A549 (cell line): Measurements from ENCODE around the gene JHY. TPM values are rescaled to one million over a fixed set of nuclear protein-coding genes. Genes with fewer than 3 reads are reported as not detected.

Experiments used
- ATAC-seq, 2 experiments: fragments of 200-7000 bp in 1 of 2; fragments of >200 bp in 1 of 2; cut with Nextera tagmentation in 1 of 2; cut with Tn5 transposase in 1 of 2; 3 replicates each; pipeline versions ENCODE4 v1.8.0 to v1.9.1; 2018 to 2020; ENCODE audit warnings: mild to moderate bottlenecking in 1 of 2, moderate library complexity in 1 of 2
- CTCF ChIA-PET: fragments of 300-600 bp; sonication (Branson Sonifier 250); formaldehyde crosslinking; extraction: SDS; loops from one replicate; lab custom pipeline; 2021; ENCODE audit warnings: antibody characterized with exemption, inconsistent platforms; lab: Yijun Ruan, JAX
- POLR2A ChIA-PET: fragments of 350-600 bp; formaldehyde crosslinking; extraction: SDS; loops from one replicate; lab custom pipeline; 2021; ENCODE audit warnings: antibody characterized with exemption, inconsistent platforms; lab: Yijun Ruan, JAX
- DNase-seq, 2 experiments: peaks; one replicate each; pipeline versions ENCODE4 v3.0.0 to v3.0.0-alpha.2; 2011 to 2016; ENCODE audit warnings: low read depth in 1 of 2, low spot score in 1 of 2
- FAIRE-seq: peaks from 2 replicates; lab custom pipeline; 2011; peaks lifted over from hg19 to GRCh38; lab: Jason Lieb, UNC
- H3K27ac ChIP-seq, 2 experiments: fragments of >200 bp; sonication (Bioruptor Twin); formaldehyde crosslinking; 3 replicates each; pipeline ENCODE4 v1.5.1; 2016 to 2017
- H3K4me1 ChIP-seq: fragments of >200 bp; sonication (Bioruptor Twin); formaldehyde crosslinking; 3 replicates; pipeline ENCODE4 v1.6.1; 2016
- H3K4me2 ChIP-seq: fragments of >200 bp; sonication (Bioruptor Twin); formaldehyde crosslinking; 3 replicates; pipeline ENCODE4 v1.6.1; 2016
- H3K4me3 ChIP-seq: fragments of >200 bp; sonication (Bioruptor Twin); formaldehyde crosslinking; 3 replicates; pipeline ENCODE4 v1.5.1; 2016
- H3K9me3 ChIP-seq: fragments of >200 bp; sonication (Bioruptor Twin); formaldehyde crosslinking; 3 replicates; pipeline ENCODE4 v1.6.1; 2016
- ATOH8 ChIP-seq: fragments of 250-450 bp; sonication (Bioruptor Pico); IDR thresholded peaks from 2 replicates; pipeline ENCODE4 v1.5.0; 2020; ENCODE audit warnings: low read depth, mild to moderate bottlenecking, moderate library complexity
- CTCF ChIP-seq: fragments of >200 bp; sonication (Bioruptor Twin); formaldehyde crosslinking; IDR thresholded peaks from 3 replicates; pipeline ENCODE4 v1.5.1; 2016
- ELK1 ChIP-seq: fragments of 150-350 bp; IDR thresholded peaks from 2 replicates; pipeline ENCODE4 v1.6.1; 2014; ENCODE audit warnings: low read depth, mild to moderate bottlenecking, low read length
- EP300 ChIP-seq, 2 experiments: fragments of >200 bp; sonication (Bioruptor Twin); formaldehyde crosslinking; IDR thresholded peaks; 2 replicates in 1 of 2; 3 replicates in 1 of 2; pipeline ENCODE4 v1.6.1; 2016 to 2017
- GATA3 ChIP-seq: IDR thresholded peaks from 2 replicates; pipeline ENCODE4 v1.6.1; 2012; ENCODE audit warnings: borderline replicate concordance
- HDAC2 ChIP-seq: fragments of 200-600 bp; sonication (generic); IDR thresholded peaks from 2 replicates; pipeline ENCODE4 v1.6.1; 2016
- HES2 ChIP-seq: fragments of >200 bp; sonication (Bioruptor Twin); formaldehyde crosslinking; IDR thresholded peaks from 2 replicates; pipeline ENCODE4 v1.6.1; 2016
- HMGXB4 ChIP-seq: fragments of 250-450 bp; sonication (Bioruptor Pico); IDR thresholded peaks from 2 replicates; pipeline ENCODE4 v1.5.0; 2021; ENCODE audit warnings: mild to moderate bottlenecking, moderate library complexity, borderline replicate concordance
- JUNB ChIP-seq: fragments of >200 bp; sonication (Bioruptor Twin); formaldehyde crosslinking; IDR thresholded peaks from 2 replicates; pipeline ENCODE4 v1.6.1; 2016
- KDM1A ChIP-seq: fragments of 200-600 bp; sonication (generic); IDR thresholded peaks from 2 replicates; pipeline ENCODE4 v1.6.1; 2016; ENCODE audit warnings: low read depth, mild to moderate bottlenecking
- MAX ChIP-seq: IDR thresholded peaks from 2 replicates; pipeline ENCODE4 v1.6.1; 2012
- MAZ ChIP-seq: fragments of 150-350 bp; IDR thresholded peaks from 2 replicates; pipeline ENCODE4 v1.6.1; 2014; ENCODE audit warnings: antibody characterized with exemption, low read depth, low read length, borderline replicate concordance
- NR3C1 ChIP-seq: fragments of >200 bp; sonication (Bioruptor Twin); formaldehyde crosslinking; IDR thresholded peaks from 3 replicates; pipeline ENCODE4 v1.6.1; 2017
- PHF8 ChIP-seq: fragments of 200-600 bp; sonication (generic); IDR thresholded peaks from 2 replicates; pipeline ENCODE4 v1.6.1; 2016; ENCODE audit warnings: low read depth, mild to moderate bottlenecking, antibody characterized with exemption, moderate library complexity, borderline replicate concordance
- RAD21 ChIP-seq, 2 experiments: fragments of >200 bp in 1 of 2; sonication (Bioruptor Twin) in 1 of 2; formaldehyde crosslinking in 1 of 2; IDR thresholded peaks in 1 of 2; conservative IDR thresholded peaks in 1 of 2; 2 replicates in 1 of 2; 3 replicates in 1 of 2; pipeline ENCODE4 v1.6.1; 2012 to 2018; ENCODE audit warnings: inconsistent platforms in 1 of 2
- RARB ChIP-seq: fragments of 250-450 bp; sonication (Bioruptor Pico); IDR thresholded peaks from 2 replicates; pipeline ENCODE4 v1.8.0; 2021; ENCODE audit warnings: mild to moderate bottlenecking, moderate library complexity
- REST ChIP-seq: fragments of 200-600 bp; sonication (generic); IDR thresholded peaks from 2 replicates; pipeline ENCODE4 v1.6.1; 2016; ENCODE audit warnings: antibody characterized with exemption, mild to moderate bottlenecking, moderate library complexity
- SREBF2 ChIP-seq: fragments of 450-650 bp; IDR thresholded peaks from 2 replicates; pipeline ENCODE4 v1.6.1; 2014; ENCODE audit warnings: mild to moderate bottlenecking, moderate library complexity
- USF2 ChIP-seq: fragments of 450-650 bp; IDR thresholded peaks from 2 replicates; pipeline ENCODE4 v1.6.1; 2014; ENCODE audit warnings: antibody characterized with exemption
- ZFP36 ChIP-seq: fragments of 450-650 bp; IDR thresholded peaks from 2 replicates; pipeline ENCODE4 v1.6.1; 2014; ENCODE audit warnings: borderline replicate concordance; ENCODE audit not compliant: partially characterized antibody
- ZNF302 ChIP-seq: fragments of 250-450 bp; sonication (Bioruptor Pico); IDR thresholded peaks from 2 replicates; pipeline ENCODE4 v1.9.0; 2021; ENCODE audit warnings: inconsistent platforms, mild to moderate bottlenecking, moderate library complexity
- WGBS: methylation state at CpG from one replicate; pipeline ENCODE4 v1.1.6; 2017; ENCODE audit errors: missing lambda C conversion rate; 5-methylcytosine and 5-hydroxymethylcytosine counted together
- polyA plus RNA-seq, 4 experiments: library from polyadenylated mRNA; depleted of rRNA in 3 of 4; stranded (reverse); fragments of >200 nt; fragmentation: RNase III in 1 of 4; extraction: RNeasy Plus Mini Kit Qiagen cat#74134 plus additional on column Dnase treatment in 1 of 4; gene quantifications; 2 replicates in 3 of 4; 3 replicates in 1 of 4; pipeline ENCODE4 v1.2.3, GENCODE V29; 2011 to 2017

JHY gene
- polyA plus RNA-seq, 2 of the 4 experiments (the other 2 are of a cell fraction), result 3.4 to 6.9 TPM

GRCh38 chr11:122976061-122976733 is 93.6 kb downstream of the JHY start:
- no peak overlapping the region for H3K4me2 ChIP-seq
- no peak overlapping the region for H3K27ac ChIP-seq
- FAIRE-seq (no peak), DNase-seq (no peak), ATAC-seq (no peak)
- ChIA-PET CTCF (no interaction called here), POLR2A (no interaction called here)
- WGBS, result 56% methylated on average over 21 of the region's 21 CpGs
- no peaks in the 10 kb centered on the region for H3K4me1 ChIP-seq
- no peaks in the 10 kb centered on the region for H3K9me3 ChIP-seq
- no peak for TF ChIP-seq REST
- no peak for TF ChIP-seq RARB (CRISPR knock-in tag)
- no peak for TF ChIP-seq JUNB
- no peak for TF ChIP-seq PHF8
- TF ChIP-seq USF2, result no peak
- TF ChIP-seq KDM1A, result no peak
- TF ChIP-seq GATA3, result no peak
- no peak for TF ChIP-seq ZNF302 (CRISPR knock-in tag)
- no peak for TF ChIP-seq MAX
- no peak for TF ChIP-seq ZFP36
- no peak for TF ChIP-seq NR3C1
- no peak overlapping the region for H3K4me3 ChIP-seq

GRCh38 chr11:122976734-122977469 is 94.3 kb downstream of the JHY start:
- TF ChIP-seq JUNB, result no peak
- TF ChIP-seq ELK1, result no peak
- TF ChIP-seq PHF8, result no peak
- TF ChIP-seq KDM1A, result no peak
- TF ChIP-seq GATA3, result no peak
- TF ChIP-seq HMGXB4 (CRISPR knock-in tag), result no peak
- TF ChIP-seq MAZ, result no peak
- no peak for TF ChIP-seq ATOH8 (CRISPR knock-in tag)
- TF ChIP-seq CTCF, result no peak
- TF ChIP-seq HES2, result no peak
- TF ChIP-seq RAD21 (conservative IDR thresholded peaks at IDR 0.05 in 1 of 2, IDR thresholded peaks at IDR 0.05 in 1 of 2), result no peak
- TF ChIP-seq EP300 (IDR thresholded peaks at IDR 0.05), result no peak
- TF ChIP-seq SREBF2, result no peak
- TF ChIP-seq HDAC2, result no peak
- 51% methylated on average over 38 of the region's 50 CpGs for WGBS
- no peak overlapping the region for H3K4me2 ChIP-seq
- ATAC-seq, result no peak; a peak in 1 of 6 replicates
- H3K9me3 ChIP-seq, result no peaks in the 10 kb centered on the region
- ChIA-PET POLR2A (no interaction called here), CTCF (no interaction called here)
- no peak overlapping the region for H3K27ac ChIP-seq
- FAIRE-seq, result no peak
- no peak overlapping the region for H3K4me3 ChIP-seq
- no peak for DNase-seq
- no peaks in the 10 kb centered on the region for H3K4me1 ChIP-seq
